Nephron (organoid): ENCODE results near the gene C22orf31.
"Not testable (repeated sequence)": the region's sequence is repeated elsewhere in the genome, so short reads cannot be mapped to it uniquely, and the experiment has no call there.

ENCODE experiments used
- H3K27ac Mint-ChIP-seq, 3 experiments: 2 replicates each; pipeline ENCODE4 v1.8.0; 2020; ENCODE audit warnings: mixed read lengths in 3 of 3, mild to moderate bottlenecking in 2 of 3, moderate library complexity in 1 of 3
- H3K27me3 Mint-ChIP-seq: 2 replicates; pipeline ENCODE4 v1.8.0; 2021; ENCODE audit warnings: low read depth, mild to moderate bottlenecking, moderate library complexity, mixed read lengths
- H3K36me3 Mint-ChIP-seq: 2 replicates; pipeline ENCODE4 v1.8.0; 2020; ENCODE audit warnings: low read depth, mixed read lengths
- H3K4me1 Mint-ChIP-seq: 2 replicates; pipeline ENCODE4 v1.8.0; 2020; ENCODE audit warnings: mixed read lengths
- H3K4me3 Mint-ChIP-seq, 3 experiments: 2 replicates each; pipeline ENCODE4 v1.8.0; 2020; ENCODE audit warnings: mild to moderate bottlenecking in 3 of 3, mixed read lengths in 3 of 3, moderate library complexity in 2 of 3
- H3K9me3 Mint-ChIP-seq: 2 replicates; pipeline ENCODE4 v1.8.0; 2020; ENCODE audit warnings: mixed read lengths
- CTCF ChIP-seq, 3 experiments: fragments of 200-600 bp; sonication (generic); IDR thresholded peaks; one replicate each; pipeline ENCODE4 v1.5.0; 2021; ENCODE audit warnings: antibody characterized with exemption in 3 of 3; ENCODE audit not compliant: unreplicated experiment in 3 of 3

C22orf31 gene

GRCh38 chr22:29088809-29089208 lies 27.2 kb upstream of the C22orf31 start:
- Mint-ChIP-seq H3K9me3 (no peaks in the 10 kb centered on the region), H3K36me3 (peaks cover under 1% of the 10 kb centered on the region), H3K27ac (peak overlapping the region in 2 of 3 experiments; percentile 7), H3K27me3 (peaks cover 3% of the 10 kb centered on the region), H3K4me1 (peaks cover 53% of the 10 kb centered on the region), H3K4me3 (no peak overlapping the region)
- TF ChIP-seq CTCF (IDR thresholded peaks at IDR 0.05; ENCODE audit: unreplicated experiment in 3 of 3), result no peak

- H3K36me3 Mint-ChIP-seq, result no peaks in the 10 kb centered on the region
- TF ChIP-seq CTCF (IDR thresholded peaks at IDR 0.05; ENCODE audit: unreplicated experiment in 3 of 3), result no peak
- H3K9me3 Mint-ChIP-seq, result no peaks in the 10 kb centered on the region
- no peak overlapping the region for H3K27ac Mint-ChIP-seq
- peaks cover 52% of the 10 kb centered on the region for H3K4me1 Mint-ChIP-seq
- H3K4me3 Mint-ChIP-seq, result no peak overlapping the region
- peaks cover 3% of the 10 kb centered on the region for H3K27me3 Mint-ChIP-seq
Observed at GRCh38 chr22:29087012-29087411, 25.4 kb upstream of the C22orf31 start.

GRCh38 chr22:29083933-29084591 lies 22.4 kb upstream of the C22orf31 start:
- no peak for TF ChIP-seq CTCF (IDR thresholded peaks at IDR 0.05; ENCODE audit: unreplicated experiment in 3 of 3)
- Mint-ChIP-seq H3K4me3 (no peak overlapping the region), H3K4me1 (peaks cover 62% of the 10 kb centered on the region), H3K27ac (peak overlapping the region in 2 of 3 experiments; percentile 39 to 68), H3K9me3 (no peaks in the 10 kb centered on the region), H3K27me3 (peaks cover 3% of the 10 kb centered on the region), H3K36me3 (no peaks in the 10 kb centered on the region)

- H3K27me3 Mint-ChIP-seq, H3K36me3 Mint-ChIP-seq, H3K9me3 Mint-ChIP-seq, H3K4me3 Mint-ChIP-seq: not testable (repeated sequence)
- Mint-ChIP-seq H3K4me1 (peaks cover 62% of the 10 kb centered on the region), H3K27ac (peak overlapping the region in 1 of 3 experiments; percentile 68)
Observed at GRCh38 chr22:29083576-29083932, 21.9 kb upstream of the C22orf31 start.

GRCh38 chr22:29082826-29083545 lies 21.4 kb upstream of the C22orf31 start:
- TF ChIP-seq CTCF (IDR thresholded peaks at IDR 0.05; ENCODE audit: unreplicated experiment in 3 of 3), result no peak
- peak overlapping the region; percentile 49 to 97 (median 51) for H3K27ac Mint-ChIP-seq
- H3K4me3 Mint-ChIP-seq, result no peak overlapping the region
- no peaks in the 10 kb centered on the region for H3K9me3 Mint-ChIP-seq
- H3K36me3 Mint-ChIP-seq, result no peaks in the 10 kb centered on the region
- peaks cover 68% of the 10 kb centered on the region for H3K4me1 Mint-ChIP-seq
- no peaks in the 10 kb centered on the region for H3K27me3 Mint-ChIP-seq

- H3K4me1 Mint-ChIP-seq, result peaks cover 77% of the 10 kb centered on the region
- H3K4me3 Mint-ChIP-seq, result peak overlapping the region in 1 of 3 experiments; percentile 61
- H3K36me3 Mint-ChIP-seq, result no peaks in the 10 kb centered on the region
- no peak for TF ChIP-seq CTCF (IDR thresholded peaks at IDR 0.05; ENCODE audit: unreplicated experiment in 3 of 3)
- no peaks in the 10 kb centered on the region for H3K27me3 Mint-ChIP-seq
- H3K27ac Mint-ChIP-seq, result peak overlapping the region; percentile 25 to 97 (median 72)
- no peaks in the 10 kb centered on the region for H3K9me3 Mint-ChIP-seq
Observed at GRCh38 chr22:29081517-29082236, 20.0 kb upstream of the C22orf31 start.
